GM12878 (cell line): ENCODE results near the gene MB21D2. TPM values are rescaled to one million over a fixed set of nuclear protein-coding genes. Genes with fewer than 3 reads are reported as not detected.

ENCODE experiments used
- ATAC-seq: fragments of 200-7000 bp; cut with Tn5 transposase; 3 replicates; pipeline ENCODE4 v1.9.1; 2020; ENCODE audit warnings: mild to moderate bottlenecking, moderate library complexity
- BruUV-seq: library from RNA; stranded (reverse); fragments of 400-500 nt; replicated peaks from 2 replicates; lab custom pipeline; 2021; lab: Mats Ljungman, UMichigan
- CTCF ChIA-PET: fragments of 300-600 bp; sonication (Branson Sonifier 250); formaldehyde crosslinking; extraction: SDS; loops from one replicate; lab custom pipeline; 2021; ENCODE audit warnings: inconsistent platforms; lab: Yijun Ruan, JAX
- POLR2A ChIA-PET: fragments of 350-600 bp; formaldehyde crosslinking; extraction: SDS; loops from one replicate; lab custom pipeline; 2021; ENCODE audit warnings: inconsistent platforms; lab: Charles Lee
- RAD21 ChIA-PET: fragments of 300-600 bp; sonication (Branson Sonifier 250); formaldehyde crosslinking; loops from one replicate; lab custom pipeline; 2023; ENCODE audit warnings: antibody characterized with exemption; ENCODE audit not compliant: unreplicated experiment; lab: Charles Lee
- SMC1A ChIA-PET: fragments of 300-600 bp; sonication (Branson Sonifier 250); formaldehyde crosslinking; loops from one replicate; lab custom pipeline; 2023; ENCODE audit not compliant: unreplicated experiment, uncharacterized antibody; lab: Charles Lee
- DNase-seq: peaks from one replicate; pipeline ENCODE4 v3.0.0-alpha.2; 2011; ENCODE audit warnings: low read depth, low spot score
- FAIRE-seq: peaks from 3 replicates; lab custom pipeline; 2011; peaks lifted over from hg19 to GRCh38; lab: Jason Lieb, UNC
- H2AFZ ChIP-seq: 2 replicates; pipeline ENCODE4 v1.6.0; 2011; ENCODE audit warnings: low read depth, low read length, control low read depth; ENCODE audit not compliant: control insufficient read depth
- H3K27ac ChIP-seq: 2 replicates; pipeline ENCODE4 v1.5.1; 2011; ENCODE audit warnings: control low read depth; ENCODE audit not compliant: control insufficient read depth, insufficient read depth
- H3K27me3 ChIP-seq, 2 experiments: replicated peaks in 1 of 2; 2 replicates each; pipeline versions ENCODE4 v1.6.0 to v1.6.1; 2011; ENCODE audit warnings: low read length in 1 of 2; ENCODE audit not compliant: control insufficient read depth in 2 of 2, insufficient read depth in 2 of 2
- H3K36me3 ChIP-seq, 2 experiments: 2 replicates each; pipeline ENCODE4 v1.5.1; 2011; ENCODE audit warnings: low read length in 1 of 2; ENCODE audit not compliant: control insufficient read depth in 2 of 2, insufficient read depth in 2 of 2
- H3K4me1 ChIP-seq: 2 replicates; pipeline ENCODE4 v1.6.1; 2011; ENCODE audit warnings: mild to moderate bottlenecking, low read length, moderate library complexity, mixed read lengths; ENCODE audit not compliant: control insufficient read depth, insufficient read depth
- H3K4me2 ChIP-seq: 2 replicates; pipeline ENCODE4 v1.6.0; 2011; ENCODE audit warnings: control low read depth; ENCODE audit not compliant: control insufficient read depth, insufficient read depth
- H3K4me3 ChIP-seq: fragments of 200-600 bp; sonication (generic); 2 replicates; pipeline ENCODE4 v1.5.1; 2016
- H3K79me2 ChIP-seq: 2 replicates; pipeline ENCODE4 v1.6.0; 2011; ENCODE audit warnings: low read length; ENCODE audit not compliant: control insufficient read depth, insufficient read depth
- H3K9ac ChIP-seq: 2 replicates; pipeline ENCODE4 v1.8.0; 2011; ENCODE audit warnings: low read length, control low read depth, mixed read lengths; ENCODE audit not compliant: control insufficient read depth, insufficient read depth
- H3K9me3 ChIP-seq: replicated peaks from 3 replicates; pipeline ENCODE4 v1.5.1; 2011; ENCODE audit warnings: mild to moderate bottlenecking, low read length; ENCODE audit not compliant: control insufficient read depth, insufficient read depth
- H4K20me1 ChIP-seq: 2 replicates; pipeline ENCODE4 v1.6.0; 2011; ENCODE audit not compliant: control insufficient read depth, insufficient read depth
- HDAC6 ChIP-seq: fragments of 200-600 bp; sonication (generic); IDR thresholded peaks from one replicate; pipeline ENCODE4 v1.8.0; 2017; ENCODE audit warnings: antibody characterized with exemption; ENCODE audit not compliant: unreplicated experiment
- IRF3 ChIP-seq: fragments of 450-650 bp; IDR thresholded peaks from 2 replicates; pipeline ENCODE4 v1.6.1; 2014; ENCODE audit warnings: mild to moderate bottlenecking
- ZBTB11 ChIP-seq: fragments of 450-650 bp; formaldehyde crosslinking; IDR thresholded peaks from 2 replicates; pipeline ENCODE4 v1.5.0; 2022; ENCODE audit warnings: mild to moderate bottlenecking, missing genetic modification characterization
- WGBS: methylation state at CpG from one replicate; pipeline ENCODE4 v1.1.6; 2016; ENCODE audit warnings: low lambda C conversion rate; ENCODE audit not compliant: insufficient replicate concordance, insufficient coverage; ENCODE audit errors: missing lambda C conversion rate; 5-methylcytosine and 5-hydroxymethylcytosine counted together
- in situ Hi-C: fragments of 300-500 bp; cut with MboI; formaldehyde crosslinking; loops from 9 replicates; pipeline ENCODE4 v1.14.3; 2018; ENCODE audit warnings: mixed read lengths
- intact Hi-C: fragments of 100-400 bp; cut with micrococcal nuclease; formaldehyde crosslinking; loops from one replicate; pipeline ENCODE4 v1.14.2; 2022; ENCODE audit not compliant: unreplicated experiment
- polyA plus RNA-seq, 11 experiments: library from polyadenylated mRNA; depleted of rRNA in 4 of 11; unstranded in 6 of 11; stranded (reverse) in 5 of 11; fragments of >200 nt; fragmentation: Nextera tagmentation in 4 of 11; fragmentation: Illumina TruSeq in 1 of 11; extraction: Ambion mirVana in 4 of 11; extraction: Trizol in 1 of 11; gene quantifications; 1 replicate in 1 of 11; 2 replicates in 10 of 11; pipeline versions ENCODE4 v1.2.1 to v1.2.3, GENCODE V29; 2011 to 2016; ENCODE audit warnings: inconsistent platforms in 2 of 11, missing spikeins in 2 of 11, low read depth in 1 of 11
- total RNA-seq, 4 experiments: library from RNA; depleted of rRNA in 3 of 4; stranded (reverse); fragments of >200 nt in 3 of 4; fragmentation: Illumina TruSeq in 1 of 4; extraction: Trizol in 1 of 4; gene quantifications; 2 replicates each; pipeline versions ENCODE4 v1.2.1 to v1.2.3, GENCODE V29; 2013 to 2021

The MB21D2 gene
- total and polyA plus RNA-seq, 10 of the 15 experiments (the other 5 are each of a cell fraction or from before 2014, with no cell fraction given) = 7.9 to 21.2 (median 15.3) TPM

GRCh38 chr3:192957441-192958021, 39.9 kb upstream of the MB21D2 start:
- no peaks in the 10 kb centered on the region for H4K20me1 ChIP-seq
- no peaks in the 10 kb centered on the region for H3K4me1 ChIP-seq
- H3K27ac ChIP-seq = no peak overlapping the region
- WGBS = 27% methylated on average over 6 of the region's 6 CpGs
- H3K27me3 ChIP-seq = no peaks in the 10 kb centered on the region
- DNase-seq (no peak), ATAC-seq (peak; percentile 73), FAIRE-seq (no peak)
- no TSS peak for BruUV-seq
- CTCF ChIA-PET = interaction anchor here (0.7 to 1.9 kb wide), 4 partner anchors 9 to 144 kb away, joined by 3 to 4 read pairs (median 4); no protein-coding TSS in a partner anchor
- no peaks in the 10 kb centered on the region for H3K36me3 ChIP-seq
- TF ChIP-seq HDAC6 (no peak), ZBTB11 (CRISPR knock-in tag) (no peak), IRF3 (no peak)
- intact Hi-C loops = no loop called here
- POLR2A ChIA-PET = no interaction called here
- H3K4me3 ChIP-seq = no peak overlapping the region
- H3K9ac ChIP-seq = no peak overlapping the region
- no peaks in the 10 kb centered on the region for H3K79me2 ChIP-seq
- in situ Hi-C loops = no loop called here
- SMC1A ChIA-PET = interaction anchor here (0.7 to 1.8 kb wide), 7 partner anchors 29 to 144 kb away, joined by 3 to 10 read pairs (median 3); partner anchors contain the start of gene MB21D2
- H2AFZ ChIP-seq = no peak overlapping the region
- RAD21 ChIA-PET = no interaction called here
- H3K9me3 ChIP-seq = no peaks in the 10 kb centered on the region
- no peak overlapping the region for H3K4me2 ChIP-seq
